ENCODE data around the gene MAGEB2. TPM values are rescaled to one million over a fixed set of nuclear protein-coding genes. Genes with fewer than 3 reads are reported as not detected.

MAGEB2 gene
- polyA plus RNA-seq, 1 donor from 2014 or later = not detected

GRCh38 chrX:30219372-30219771 lies 4.0 kb downstream of the MAGEB2 start:
- H3K36me3 ChIP-seq (ENCODE audit: insufficient read depth, low read length) = no peaks in the 10 kb centered on the region
- no peak overlapping the region for H3K4me2 ChIP-seq (ENCODE audit: low read length)
- no peak overlapping the region for H3K4me3 ChIP-seq (ENCODE audit: low read length)
- H3F3A ChIP-seq (ENCODE audit: insufficient read depth, low read length, poor library complexity, severe bottlenecking) = no peaks in the 10 kb centered on the region
- no peak overlapping the region for H2AFZ ChIP-seq (ENCODE audit: low read depth, low read length)
- H3K9ac ChIP-seq (ENCODE audit: low read length) = no peak overlapping the region
- no peak overlapping the region for H3K27ac ChIP-seq (ENCODE audit: low read length)
- H3K9me2 ChIP-seq (ENCODE audit: insufficient read depth, low read length) = no peaks in the 10 kb centered on the region
- no peaks in the 10 kb centered on the region for H4K20me1 ChIP-seq (ENCODE audit: insufficient read depth)
- TF ChIP-seq REST (IDR thresholded peaks at IDR 0.05; ENCODE audit: borderline replicate concordance) (no peak), CTCF (IDR thresholded peaks at IDR 0.05; ENCODE audit: poor library complexity, severe bottlenecking) (no peak), RAD21 (conservative IDR thresholded peaks at IDR 0.05) (no peak), SMC3 (conservative IDR thresholded peaks at IDR 0.05; ENCODE audit: poor library complexity) (no peak)
- H3K27me3 ChIP-seq (ENCODE audit: insufficient read depth, low read depth, low read length) = no peaks in the 10 kb centered on the region
- no peaks in the 10 kb centered on the region for H3K79me2 ChIP-seq (replicated peaks; ENCODE audit: insufficient read depth, low read length)
- H3K9me3 ChIP-seq (ENCODE audit: low read length) = no peaks in the 10 kb centered on the region

GRCh38 chrX:30220661-30221060 lies 5.3 kb downstream of the MAGEB2 start:
- no peak overlapping the region for H3K27ac ChIP-seq (ENCODE audit: low read length)
- H3K27me3 ChIP-seq (ENCODE audit: insufficient read depth, low read depth, low read length) = no peaks in the 10 kb centered on the region
- no peak overlapping the region for H3K4me3 ChIP-seq (ENCODE audit: low read length)
- TF ChIP-seq MXI1 (conservative IDR thresholded peaks at IDR 0.05; ENCODE audit: poor library complexity, severe bottlenecking) (no peak), EZH2 (IDR thresholded peaks at IDR 0.05; ENCODE audit: borderline replicate concordance, insufficient read depth, low read length, poor library complexity, severe bottlenecking) (no peak), TAF1 (IDR thresholded peaks at IDR 0.05; ENCODE audit: low read depth) (no peak), POLR2AphosphoS5 (IDR thresholded peaks at IDR 0.05) (no peak), CTCF (IDR thresholded peaks at IDR 0.05; ENCODE audit: poor library complexity, severe bottlenecking) (no peak), REST (IDR thresholded peaks at IDR 0.05; ENCODE audit: borderline replicate concordance) (no peak), SMC3 (conservative IDR thresholded peaks at IDR 0.05; ENCODE audit: poor library complexity) (no peak), RAD21 (conservative IDR thresholded peaks at IDR 0.05) (no peak), EP300 (conservative IDR thresholded peaks at IDR 0.05; ENCODE audit: poor library complexity, severe bottlenecking) (no peak)
- H2AFZ ChIP-seq (ENCODE audit: low read depth, low read length) = no peak overlapping the region
- H3K9me2 ChIP-seq (ENCODE audit: insufficient read depth, low read length) = no peaks in the 10 kb centered on the region
- H3F3A ChIP-seq (ENCODE audit: insufficient read depth, low read length, poor library complexity, severe bottlenecking) = no peaks in the 10 kb centered on the region
- no peaks in the 10 kb centered on the region for H4K20me1 ChIP-seq (ENCODE audit: insufficient read depth)
- no peaks in the 10 kb centered on the region for H3K9me3 ChIP-seq (ENCODE audit: low read length)
- no peak overlapping the region for H3K9ac ChIP-seq (ENCODE audit: low read length)
- no peaks in the 10 kb centered on the region for H3K36me3 ChIP-seq (ENCODE audit: insufficient read depth, low read length)
- H3K4me2 ChIP-seq (ENCODE audit: low read length) = no peak overlapping the region
- H3K79me2 ChIP-seq (replicated peaks; ENCODE audit: insufficient read depth, low read length) = no peaks in the 10 kb centered on the region
